Activated T-cell treated with anti-CD3 and anti-CD28 coated beads for 4 hours (primary cell): ENCODE results near the gene GLP2R.

Experiments
- DNase-seq: peaks from one replicate; pipeline ENCODE4 v3.0.0-alpha.2; 2020

GLP2R gene

DNA sequence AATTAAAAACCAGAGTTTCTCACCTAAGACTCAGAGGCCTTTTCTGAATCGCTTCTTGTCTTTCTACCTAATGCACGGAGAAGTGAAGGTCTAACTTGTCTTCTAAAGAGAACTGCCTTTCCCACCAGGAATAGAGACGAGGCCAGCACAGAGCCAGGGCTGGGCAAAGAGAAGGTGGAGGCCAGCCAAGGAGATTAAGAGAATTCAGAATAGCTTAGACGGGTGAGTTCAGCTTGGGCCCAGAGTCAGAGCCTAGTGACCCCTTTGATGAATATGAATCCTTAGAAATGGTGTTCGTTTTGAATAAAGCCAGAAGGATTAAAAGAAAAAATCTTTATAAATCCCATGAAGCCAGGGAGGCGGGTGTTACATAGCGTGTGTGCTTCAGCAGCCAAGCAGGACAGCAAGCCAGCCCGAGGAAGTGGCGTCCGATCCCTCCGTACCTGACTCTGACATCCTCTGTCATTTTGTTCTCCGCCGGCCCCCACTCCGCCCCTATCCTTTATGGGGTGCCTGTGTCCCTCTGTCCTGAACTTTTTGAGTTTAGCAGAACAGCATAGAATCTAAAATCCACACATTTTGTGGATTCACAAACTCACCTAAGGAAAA lies 11.3 kb upstream of the GLP2R start:
- DNase-seq = no peak

- DNase-seq = no peak
Observed at GRCh38 chr17:9816472-9816871, 9.3 kb upstream of the GLP2R start.

DNA sequence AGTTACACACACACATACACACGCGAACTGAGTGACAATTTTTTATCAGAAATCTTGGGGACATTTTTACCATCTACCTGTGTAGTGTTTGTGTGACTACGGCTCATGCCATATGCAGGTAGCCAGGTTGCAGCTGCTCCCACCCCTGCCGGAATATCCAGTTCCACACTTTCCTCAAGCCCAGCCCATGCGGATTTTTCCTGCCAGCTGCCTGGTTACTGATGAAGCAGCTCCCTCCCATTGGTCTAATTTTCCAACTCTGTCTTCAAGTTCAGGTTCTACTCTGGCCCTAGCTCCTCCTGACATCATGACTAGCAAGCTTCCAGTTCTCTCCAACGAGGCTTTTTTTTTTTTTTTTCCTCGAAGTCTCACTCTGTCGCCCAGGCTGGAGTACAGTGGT lies 8.6 kb upstream of the GLP2R start:
- no peak for DNase-seq

- DNase-seq = no peak
Observed at GRCh38 chr17:9818760-9819159, 7.0 kb upstream of the GLP2R start.

- DNase-seq = no peak
Observed at GRCh38 chr17:9820448-9820847, 5.3 kb upstream of the GLP2R start.

- DNase-seq = no peak
Observed at GRCh38 chr17:9821921-9822320, 3.8 kb upstream of the GLP2R start, which contains the start of gene GSG1L2. GSG1L2 (minus strand) TSS chr17:9822079; CDS start chr17:9822071, 8 bp downstream.

- no peak for DNase-seq
Observed at GRCh38 chr17:9824094-9824493, 1.6 kb upstream of the GLP2R start.

DNA sequence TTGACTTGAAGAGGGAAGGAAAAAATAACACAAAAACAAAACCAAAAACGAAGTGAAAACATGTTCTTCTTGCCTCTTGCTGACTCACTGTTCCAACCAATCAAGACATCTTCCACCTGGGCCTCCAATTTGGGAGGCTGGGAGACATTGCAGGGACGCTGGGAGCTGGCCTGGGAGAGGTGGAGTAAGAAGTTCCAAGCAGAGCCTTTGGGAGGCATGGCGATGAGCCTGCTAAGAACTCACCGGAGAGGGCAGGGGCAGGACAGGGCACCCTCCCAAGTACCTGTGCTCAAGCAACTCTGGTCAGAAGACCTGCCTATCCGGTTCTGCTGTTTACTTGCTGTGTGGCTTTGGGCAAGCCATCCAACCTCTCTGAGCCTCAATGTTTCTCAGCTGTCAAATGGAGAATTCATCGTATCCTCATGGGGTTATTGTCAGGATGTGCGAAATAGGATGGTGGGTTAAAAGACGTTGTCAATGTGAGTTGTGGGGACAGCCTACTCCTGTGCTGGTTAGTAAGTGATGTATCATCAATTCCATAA lies 856 bp upstream of the GLP2R start:
- no peak for DNase-seq

DNA sequence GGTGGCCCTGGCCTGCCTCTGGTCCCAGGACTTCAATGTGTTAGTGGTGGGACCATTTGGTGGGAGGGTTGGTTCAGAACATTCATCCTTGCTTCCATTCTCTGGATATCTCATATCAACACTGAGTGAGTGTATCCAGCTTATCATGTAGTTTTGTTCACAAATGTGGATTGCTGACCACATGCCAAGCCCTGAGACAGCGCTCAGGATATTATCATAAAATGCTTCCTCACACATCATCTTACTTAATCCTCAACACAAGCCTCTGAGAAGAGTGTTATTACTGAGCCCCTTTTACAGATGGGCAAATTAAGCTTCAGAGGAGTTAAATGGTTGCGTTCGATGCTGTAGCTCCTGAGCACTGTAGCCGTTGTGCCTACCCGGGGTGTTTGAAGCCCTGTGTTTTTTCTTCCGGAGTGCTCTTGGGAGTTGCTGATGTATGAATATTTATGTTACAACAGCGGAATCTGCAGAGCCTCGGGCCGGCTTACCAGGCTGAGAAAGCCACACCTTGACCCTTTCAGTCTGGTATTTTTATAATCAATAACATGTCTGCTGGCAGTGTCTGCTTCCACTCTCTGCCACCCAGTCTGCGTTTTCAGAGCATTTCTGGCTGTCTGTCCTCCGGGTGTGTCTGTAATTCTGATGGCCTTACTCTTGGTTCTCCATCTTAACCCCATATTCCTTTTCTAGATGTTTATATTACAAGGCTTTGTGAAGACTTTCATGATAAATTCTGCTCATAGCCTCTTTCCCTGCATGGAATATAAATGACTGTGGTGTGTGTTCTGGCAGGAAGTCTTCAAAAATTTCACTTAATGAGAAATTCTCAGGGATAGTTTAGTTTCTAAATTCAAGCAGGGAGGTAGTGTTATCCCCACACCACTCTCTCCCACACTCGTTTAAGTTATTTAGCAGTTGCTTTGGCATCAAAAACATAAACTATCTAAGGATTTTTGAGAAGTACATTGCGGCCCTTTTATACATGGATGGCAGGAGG lies 2.9 kb downstream of the GLP2R start:
- DNase-seq = no peak

DNA sequence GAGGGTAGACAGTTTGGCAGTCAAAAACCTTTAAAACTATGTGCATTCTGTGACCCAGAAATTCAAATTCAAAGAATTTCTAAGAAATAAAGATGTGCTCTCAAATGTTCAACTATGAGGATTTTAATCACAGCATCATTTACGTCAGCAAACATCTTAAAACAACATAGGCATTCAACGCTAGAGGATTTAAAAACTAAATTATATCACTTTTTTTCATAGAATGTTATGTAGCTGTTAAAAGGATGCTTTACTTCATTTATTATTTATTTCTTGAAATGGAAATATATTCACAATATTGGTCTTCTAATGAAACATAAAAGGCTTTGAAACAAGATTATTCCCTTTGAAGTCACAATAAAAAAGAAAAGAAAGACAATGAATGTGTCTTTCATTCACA lies 3.6 kb downstream of the GLP2R start:
- DNase-seq = no peak

DNA sequence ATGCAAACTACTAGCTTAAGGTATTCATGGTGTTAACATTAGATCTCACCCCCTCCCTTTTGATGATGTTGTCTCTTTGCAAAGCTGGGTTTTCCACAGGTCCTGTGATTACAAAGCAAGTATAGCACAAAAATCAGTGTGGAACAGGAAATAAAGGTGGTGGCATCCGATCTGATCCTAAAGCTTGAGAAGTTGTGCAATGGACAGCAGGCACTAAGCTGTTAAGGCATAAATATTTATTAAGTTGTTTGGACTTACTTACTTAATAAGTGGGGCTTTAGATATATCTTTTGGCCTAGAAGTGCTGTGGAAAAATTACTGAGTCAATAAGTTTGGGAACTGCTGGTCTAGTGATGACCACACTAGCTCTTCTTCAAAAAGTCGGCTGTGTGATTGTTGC lies 5.0 kb downstream of the GLP2R start:
- DNase-seq = no peak

DNA sequence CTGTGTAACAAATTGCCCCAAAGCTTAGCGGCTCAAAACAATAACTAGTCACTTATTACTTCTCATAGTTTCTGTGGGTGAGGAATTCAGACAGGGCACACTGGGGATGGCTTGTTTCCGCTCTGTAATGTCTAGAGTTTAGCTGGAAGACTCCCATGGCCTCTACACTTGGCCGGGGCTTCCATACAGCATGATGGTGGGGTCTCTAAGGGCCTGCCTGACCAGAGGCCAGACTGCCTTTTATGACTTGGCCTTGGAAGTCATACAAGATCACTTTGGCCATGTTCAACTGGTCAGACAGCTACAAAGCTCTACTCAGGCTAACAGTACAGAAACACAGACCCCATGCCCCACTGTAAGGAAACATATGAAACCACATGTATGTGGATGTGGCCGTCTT lies 8.2 kb downstream of the GLP2R start:
- DNase-seq = no peak

- no peak for DNase-seq
Observed at GRCh38 chr17:9837551-9838471, 12.1 kb downstream of the GLP2R start.

- DNase-seq = no peak
Observed at GRCh38 chr17:9839433-9839832, 13.7 kb downstream of the GLP2R start.

DNA sequence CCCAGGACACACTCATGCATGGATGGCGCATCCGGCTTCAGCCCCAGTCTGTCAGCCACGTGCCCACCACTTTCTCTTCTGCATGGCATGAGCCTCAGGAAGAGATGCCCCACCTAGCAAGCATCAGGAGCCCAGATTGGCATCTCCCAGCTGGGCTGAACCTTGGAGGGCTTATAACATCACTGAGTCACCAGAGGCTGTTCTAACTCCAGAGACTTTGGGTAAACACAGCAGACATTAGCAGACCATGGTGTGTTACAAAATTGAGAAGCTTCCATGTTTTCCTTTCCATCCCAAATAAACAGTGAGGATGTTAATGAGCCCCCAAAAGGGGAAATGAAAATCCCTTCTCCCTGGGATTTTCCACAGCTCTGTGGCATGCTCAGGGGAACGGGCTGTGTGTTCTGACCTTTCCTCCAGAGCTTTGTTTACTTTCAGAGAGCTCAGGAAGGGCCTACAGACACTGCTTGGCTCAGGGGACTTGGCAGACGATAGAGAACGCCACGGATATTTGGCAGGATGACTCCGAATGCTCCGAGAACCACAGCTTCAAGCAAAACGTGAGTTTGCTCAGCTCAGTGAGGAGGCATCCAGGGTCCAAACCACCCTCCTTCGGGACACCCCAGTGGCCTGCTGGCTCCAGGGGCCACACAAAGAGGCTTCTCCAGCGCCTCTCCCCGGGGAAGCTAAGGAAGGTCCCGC lies 16.5 kb downstream of the GLP2R start:
- DNase-seq = no peak

GRCh38 chr17:9843152-9844010 lies 17.7 kb downstream of the GLP2R start:
- DNase-seq = no peak

GRCh38 chr17:9844153-9844552 lies 18.4 kb downstream of the GLP2R start:
- DNase-seq = no peak

DNA sequence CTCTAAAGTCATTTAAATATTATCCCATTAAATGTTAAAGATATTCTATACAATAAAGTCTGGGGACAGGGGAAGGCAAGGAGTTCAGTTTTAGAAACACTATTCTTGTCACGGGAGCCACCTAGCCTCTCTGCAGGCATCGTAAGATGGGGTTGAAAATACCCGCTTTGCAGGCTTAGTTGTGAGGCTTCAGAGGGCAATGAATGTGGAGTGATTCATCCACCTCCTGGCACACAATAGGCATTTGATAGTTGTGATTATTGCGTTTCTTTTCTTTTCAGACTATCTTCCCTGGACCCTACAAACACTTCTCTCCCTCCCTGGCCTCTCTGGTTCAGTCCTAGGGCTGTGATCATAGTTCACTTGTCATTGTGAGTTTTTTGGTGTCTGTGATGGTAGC lies 19.6 kb downstream of the GLP2R start:
- DNase-seq = no peak

DNA sequence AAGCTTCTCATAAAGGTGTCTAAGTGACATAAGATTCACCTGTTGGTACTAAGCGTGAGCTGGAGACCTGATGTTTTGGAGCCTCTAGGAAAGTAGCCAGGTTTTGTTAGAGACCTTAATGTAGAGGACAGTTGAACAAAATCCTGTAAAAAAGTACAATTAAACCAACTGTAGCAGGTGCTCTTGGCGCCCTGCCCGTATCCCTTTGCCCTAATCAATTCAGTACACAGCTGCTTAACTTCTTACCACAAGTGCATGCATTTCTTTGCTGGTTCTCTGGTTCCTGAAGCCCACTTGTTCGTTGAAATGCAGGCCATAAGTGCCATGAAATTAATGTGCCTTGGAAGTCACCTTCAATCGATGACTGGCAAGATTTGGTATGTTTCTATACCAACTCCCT lies 24.4 kb downstream of the GLP2R start:
- no peak for DNase-seq

DNA sequence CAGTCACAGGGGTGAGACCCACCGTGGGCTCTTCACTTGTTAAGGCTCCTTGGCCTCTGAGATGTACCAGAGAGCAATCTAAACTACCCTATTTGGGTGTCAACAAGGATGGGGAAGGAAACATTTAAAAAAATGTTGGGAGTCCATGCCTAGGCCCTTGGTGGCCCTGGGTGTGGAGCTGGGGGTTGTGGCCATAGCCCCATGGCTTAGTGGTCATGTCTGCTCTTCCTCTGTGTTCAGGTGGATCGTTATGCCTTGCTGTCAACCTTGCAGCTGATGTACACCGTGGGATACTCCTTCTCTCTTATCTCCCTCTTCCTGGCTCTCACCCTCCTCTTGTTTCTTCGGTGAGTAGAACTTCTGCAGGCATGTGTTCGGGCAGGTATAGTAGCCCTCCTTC lies 28.5 kb downstream of the GLP2R start:
- no peak for DNase-seq

GRCh38 chr17:9855036-9855435 lies 29.3 kb downstream of the GLP2R start:
- no peak for DNase-seq
